Ovary (tissue), 3 donors: Measurements from ENCODE around the gene MYBL2.

Source experiments
- CTCF ChIP-seq, 3 donors: fragments of 450-650 bp in 2 of 3; fragments of 200-600 bp in 1 of 3; IDR thresholded peaks; one replicate each; pipeline versions ENCODE4 v1.5.1 to v1.8.0; 2016 to 2022; ENCODE audit warnings: antibody characterized with exemption in 3 of 3, mild to moderate bottlenecking in 1 of 3
- EP300 ChIP-seq: sonication (generic); formaldehyde crosslinking; IDR thresholded peaks from one replicate; pipeline ENCODE4 v1.6.1; 2017; ENCODE audit warnings: antibody characterized with exemption
- POLR2A ChIP-seq: fragments of 450-650 bp; IDR thresholded peaks from one replicate; pipeline ENCODE4 v1.6.1; 2017; ENCODE audit warnings: antibody characterized with exemption, mild to moderate bottlenecking, moderate library complexity
- donor health status: DM: no; HTN: no; CAD: no.

GRCh38 chr20:43658723-43659419 lies 8.0 kb upstream of the MYBL2 start:
- TF ChIP-seq CTCF (IDR thresholded peaks at IDR 0.05) = no peak
- TF ChIP-seq POLR2A = no peak
- TF ChIP-seq EP300 = no peak
